Inflammatory macrophage treated with lipopolysaccharide for 1 hour (primary cell): ENCODE measurements around the gene PTPRC.

Experiments
- DNase-seq, 2 donors: peaks; one replicate each; pipeline ENCODE4 v3.0.0-alpha.2; 2020 to 2022

PTPRC gene

GRCh38 chr1:198711837-198712236 lies 73.0 kb downstream of the PTPRC start:
- DNase-seq, result no peak

- DNase-seq, result no peak
Observed at GRCh38 chr1:198713081-198713480, 74.2 kb downstream of the PTPRC start.

- DNase-seq, result no peak
Observed at GRCh38 chr1:198714271-198714670, 75.4 kb downstream of the PTPRC start.

- DNase-seq, result no peak
Observed at GRCh38 chr1:198716051-198716450, 77.2 kb downstream of the PTPRC start.

- DNase-seq, result peak in 1 of 2 donors; percentile 12
Observed at GRCh38 chr1:198717510-198717909, 78.7 kb downstream of the PTPRC start.

GRCh38 chr1:198723127-198723526 lies 84.3 kb downstream of the PTPRC start:
- no peak for DNase-seq

GRCh38 chr1:198725090-198725489 lies 86.2 kb downstream of the PTPRC start:
- no peak for DNase-seq

- peak; percentile 11 to 49 for DNase-seq
Observed at GRCh38 chr1:198726455-198726854, 87.6 kb downstream of the PTPRC start.

GRCh38 chr1:198729195-198729863 lies 90.5 kb downstream of the PTPRC start:
- DNase-seq, result no peak

- DNase-seq, result no peak
Observed at GRCh38 chr1:198730952-198731351, 92.1 kb downstream of the PTPRC start.

- no peak for DNase-seq
Observed at GRCh38 chr1:198734323-198735008, 95.6 kb downstream of the PTPRC start.

- no peak for DNase-seq
Observed at GRCh38 chr1:198741744-198742143, 102.9 kb downstream of the PTPRC start.

GRCh38 chr1:198747127-198747526 lies 108.3 kb downstream of the PTPRC start:
- DNase-seq, result no peak

GRCh38 chr1:198749279-198749678 lies 110.4 kb downstream of the PTPRC start:
- no peak for DNase-seq

GRCh38 chr1:198750081-198750480 lies 111.2 kb downstream of the PTPRC start:
- peak in 1 of 2 donors; percentile 60 for DNase-seq

- no peak for DNase-seq
Observed at GRCh38 chr1:198751741-198752140, 112.9 kb downstream of the PTPRC start.

GRCh38 chr1:198754670-198755069 lies 115.8 kb downstream of the PTPRC start:
- no peak for DNase-seq

- no peak for DNase-seq
Observed at GRCh38 chr1:198755715-198756114, 116.9 kb downstream of the PTPRC start.

- DNase-seq, result no peak
Observed at GRCh38 chr1:198756470-198756869, 117.6 kb downstream of the PTPRC start.

GRCh38 chr1:198761859-198762616 lies 123.2 kb downstream of the PTPRC start:
- no peak for DNase-seq

- no peak for DNase-seq
Observed at GRCh38 chr1:198763298-198763714, 124.5 kb downstream of the PTPRC start.

GRCh38 chr1:198764748-198765147 lies 125.9 kb downstream of the PTPRC start:
- DNase-seq, result no peak

GRCh38 chr1:198765416-198765815 lies 126.6 kb downstream of the PTPRC start:
- DNase-seq, result no peak
